Measurements from ENCODE around the gene MALL.
"Not testable (repeated sequence)": the region's sequence is repeated elsewhere in the genome, so short reads cannot be mapped to it uniquely, and the experiment has no call there.

The MALL gene

DNA sequence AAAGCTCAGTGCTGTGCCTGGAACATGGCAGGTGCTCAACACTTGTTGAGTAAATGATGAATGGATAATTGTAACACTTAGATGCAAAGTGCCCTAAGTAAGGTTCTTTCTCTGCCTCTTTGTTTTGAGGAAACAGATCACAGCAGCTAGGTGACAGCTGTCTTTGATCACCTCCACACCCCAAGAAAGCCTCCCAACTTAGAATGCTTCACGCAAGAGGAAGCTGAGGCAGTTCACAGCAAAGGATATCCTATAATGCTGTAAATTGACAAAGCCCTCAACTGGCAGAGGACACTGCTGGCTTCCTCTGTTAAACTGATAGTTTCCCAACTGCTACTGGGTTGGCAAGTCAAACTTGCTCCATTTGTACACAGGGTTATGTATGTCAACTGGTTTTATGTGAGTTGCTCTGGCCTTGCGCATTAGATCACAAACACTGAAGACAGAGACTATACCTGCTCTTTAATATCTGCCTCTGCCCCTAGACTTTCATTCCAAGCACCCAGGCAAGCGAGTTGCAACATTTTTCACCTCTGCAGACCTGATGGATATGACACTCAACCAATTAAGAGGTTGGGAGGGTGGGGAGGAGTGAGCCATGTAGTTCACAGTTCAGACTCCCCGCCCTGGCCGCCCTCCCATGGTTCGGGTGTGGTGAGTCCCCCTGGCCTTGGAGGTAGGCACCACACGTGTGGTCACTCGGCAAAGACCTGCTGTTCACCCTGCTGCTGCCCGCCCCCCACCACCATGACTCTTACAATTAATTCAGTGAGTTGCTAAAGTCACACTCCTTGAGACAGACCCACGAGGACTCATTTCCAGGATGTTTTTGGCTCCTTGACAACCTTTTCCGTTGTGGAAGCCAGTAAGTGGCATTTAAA lies 4.8 kb upstream of the MALL start:
- FAIRE-seq, result no peak

DNA sequence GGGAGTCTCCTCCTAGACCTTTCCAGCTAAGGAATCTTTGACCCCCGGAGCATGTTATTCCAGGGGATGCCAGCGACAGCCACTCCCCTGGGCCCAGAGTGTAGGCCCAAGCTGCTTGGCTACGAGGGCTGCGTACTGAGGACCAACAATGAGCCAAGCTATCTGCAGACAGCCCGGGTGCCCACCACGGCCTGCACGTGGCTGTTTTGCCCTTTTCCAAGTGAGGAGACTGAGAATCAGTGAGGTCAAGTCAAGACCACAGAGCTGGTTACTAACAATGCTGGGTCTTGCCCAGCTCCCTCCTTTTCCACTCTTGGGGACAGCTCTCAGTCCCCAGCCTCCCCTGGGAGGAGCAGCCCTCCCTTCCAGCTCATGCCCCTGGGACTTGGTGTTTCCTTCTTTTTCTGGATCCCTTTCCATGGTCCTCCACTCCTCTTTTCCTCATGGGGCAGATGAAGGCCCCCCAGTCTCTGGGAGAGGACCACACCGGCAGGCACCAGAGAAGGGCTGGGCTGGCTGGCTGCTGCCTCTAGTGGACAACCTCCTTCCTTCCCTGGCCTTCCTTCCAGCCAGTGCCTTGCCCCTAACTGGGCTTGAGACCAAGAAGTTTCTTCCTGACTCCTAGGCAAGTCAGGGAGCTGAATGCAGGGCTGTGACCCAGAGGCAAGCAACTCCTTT lies 550 bp upstream of the MALL start:
- no peak for FAIRE-seq

DNA sequence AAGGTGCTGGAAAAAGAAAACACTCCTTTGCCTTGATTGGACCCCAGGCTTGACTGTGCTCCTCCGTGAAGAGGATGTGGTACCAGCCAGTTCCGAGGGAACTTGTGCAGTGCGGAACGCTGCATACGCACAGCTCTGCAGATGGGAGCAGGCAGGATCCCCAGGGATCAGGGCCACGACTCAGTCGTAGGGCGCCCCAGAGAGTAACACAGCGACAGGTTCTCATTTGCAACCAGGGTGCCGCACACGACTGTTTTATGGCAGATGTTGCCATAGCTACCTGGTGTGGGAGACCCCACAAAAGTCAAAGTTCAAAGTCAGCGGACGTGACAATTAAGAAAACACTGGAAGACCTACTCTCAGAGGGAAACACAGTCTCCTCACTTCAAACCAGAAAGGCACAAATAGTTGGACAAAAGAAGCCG lies 779 bp downstream of the MALL start:
- no peak for FAIRE-seq

DNA sequence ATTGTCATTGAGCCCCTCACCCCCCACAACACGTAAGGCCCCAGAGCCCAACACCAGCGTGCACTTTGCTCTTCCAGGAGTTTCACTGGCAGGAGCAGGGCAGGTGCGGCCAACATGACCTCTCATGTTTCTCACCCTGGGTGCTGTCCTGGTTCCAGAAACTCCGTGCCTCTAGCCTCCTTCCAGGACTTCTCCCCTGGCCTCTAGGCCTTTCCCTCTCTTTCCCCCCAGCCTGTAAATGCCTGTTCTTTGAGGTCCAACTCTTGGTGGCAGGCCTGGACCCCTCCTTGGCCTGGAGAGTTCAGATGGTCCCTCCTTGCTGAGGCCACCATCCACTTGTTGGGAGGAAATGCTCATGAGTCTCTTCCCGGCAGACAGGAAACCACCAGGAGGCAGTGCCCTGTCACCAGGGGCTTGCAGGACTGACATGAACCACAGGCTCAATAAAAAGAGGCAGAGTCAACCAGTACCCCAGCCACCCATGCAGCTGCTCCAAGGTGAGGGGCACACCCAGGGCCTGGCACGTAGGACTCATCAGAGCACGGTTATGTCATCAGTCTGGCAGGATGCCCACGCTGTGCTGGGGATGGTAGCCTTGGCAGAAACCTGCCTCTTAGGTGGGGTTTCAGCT lies 1.5 kb downstream of the MALL start:
- no peak for FAIRE-seq

DNA sequence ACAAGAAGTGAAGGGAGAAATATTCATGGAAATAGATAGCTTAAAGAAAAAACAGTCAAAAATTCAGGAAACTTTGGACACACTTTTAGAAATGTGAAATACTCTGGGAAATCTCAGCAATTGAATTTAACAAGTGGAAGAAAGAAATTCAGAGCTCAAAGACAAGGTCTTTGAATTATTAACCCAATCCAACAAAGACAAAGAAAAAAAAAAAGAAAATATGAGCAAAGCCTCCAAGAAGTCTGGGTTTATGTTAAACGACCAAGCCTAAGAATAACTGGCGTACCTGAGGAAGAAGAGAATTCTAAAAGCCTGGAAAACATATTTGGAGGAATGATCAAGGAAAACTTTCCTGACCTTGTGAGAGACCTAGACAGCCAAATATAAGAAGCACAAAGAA lies 7.3 kb downstream of the MALL start:
- FAIRE-seq, result not testable (repeated sequence)

DNA sequence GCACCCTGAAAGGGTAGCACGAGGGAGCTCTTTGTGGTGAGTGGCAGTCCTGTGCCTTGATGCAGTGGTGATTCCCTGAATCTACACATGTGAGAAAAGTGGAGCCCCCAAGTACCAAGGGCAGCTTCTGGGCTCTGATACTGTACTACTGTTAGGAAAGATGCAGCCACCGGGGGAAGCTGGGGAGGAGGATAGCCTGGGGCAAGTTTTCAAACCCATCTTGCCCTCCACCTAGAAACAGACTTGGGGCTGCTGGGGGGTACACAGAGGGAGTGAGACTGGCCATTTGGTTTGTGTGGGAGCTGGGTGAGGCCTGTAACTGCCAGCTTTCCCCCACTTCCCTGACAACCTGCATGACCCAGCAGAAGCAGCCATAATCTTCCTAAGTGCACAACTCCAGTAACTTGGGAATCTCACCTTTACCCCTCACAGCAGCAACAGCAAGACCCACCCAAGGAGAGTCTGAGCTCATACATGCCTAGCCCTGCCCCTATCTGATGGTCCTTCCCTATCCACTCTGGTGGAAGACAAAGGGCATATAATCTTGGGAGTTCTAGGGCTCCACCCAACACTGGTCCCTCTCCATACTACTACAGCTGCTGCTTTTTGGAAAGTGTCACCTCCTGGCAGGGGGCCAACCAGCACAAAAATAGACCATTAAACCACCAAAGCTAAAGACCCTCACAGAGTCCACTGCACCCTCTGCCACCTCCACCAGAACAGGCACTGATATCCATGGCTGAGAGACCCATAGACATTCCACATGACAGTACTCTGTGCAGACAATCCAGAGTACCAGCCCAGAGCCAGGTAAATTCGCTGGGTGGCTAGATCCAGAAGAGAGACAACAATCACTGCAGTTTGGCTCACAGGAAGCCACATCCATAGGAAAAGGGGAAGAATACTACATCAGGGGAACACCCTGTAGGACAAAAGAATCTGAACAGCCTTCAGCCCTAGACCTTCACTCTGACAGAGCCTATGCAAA lies 8.2 kb downstream of the MALL start:
- no peak for FAIRE-seq

DNA sequence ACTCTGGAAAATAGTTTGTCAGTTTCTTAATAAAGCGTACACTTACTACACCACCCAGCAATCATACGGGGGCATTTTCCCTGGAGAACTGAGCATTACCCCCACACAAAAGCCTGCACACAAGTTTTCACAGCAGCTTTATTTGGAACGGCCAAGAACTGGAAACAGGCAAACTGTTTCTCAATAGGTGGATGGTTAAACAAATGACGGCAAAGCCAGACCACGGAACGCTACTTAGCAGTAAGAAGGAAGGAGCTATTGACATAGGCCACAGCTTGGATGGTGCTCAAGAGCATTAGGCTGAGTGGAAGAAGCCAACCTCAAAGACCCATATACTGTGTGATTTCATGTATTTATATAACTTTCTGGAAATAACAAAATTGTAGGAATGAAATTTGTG lies 9.0 kb downstream of the MALL start:
- no peak for FAIRE-seq

DNA sequence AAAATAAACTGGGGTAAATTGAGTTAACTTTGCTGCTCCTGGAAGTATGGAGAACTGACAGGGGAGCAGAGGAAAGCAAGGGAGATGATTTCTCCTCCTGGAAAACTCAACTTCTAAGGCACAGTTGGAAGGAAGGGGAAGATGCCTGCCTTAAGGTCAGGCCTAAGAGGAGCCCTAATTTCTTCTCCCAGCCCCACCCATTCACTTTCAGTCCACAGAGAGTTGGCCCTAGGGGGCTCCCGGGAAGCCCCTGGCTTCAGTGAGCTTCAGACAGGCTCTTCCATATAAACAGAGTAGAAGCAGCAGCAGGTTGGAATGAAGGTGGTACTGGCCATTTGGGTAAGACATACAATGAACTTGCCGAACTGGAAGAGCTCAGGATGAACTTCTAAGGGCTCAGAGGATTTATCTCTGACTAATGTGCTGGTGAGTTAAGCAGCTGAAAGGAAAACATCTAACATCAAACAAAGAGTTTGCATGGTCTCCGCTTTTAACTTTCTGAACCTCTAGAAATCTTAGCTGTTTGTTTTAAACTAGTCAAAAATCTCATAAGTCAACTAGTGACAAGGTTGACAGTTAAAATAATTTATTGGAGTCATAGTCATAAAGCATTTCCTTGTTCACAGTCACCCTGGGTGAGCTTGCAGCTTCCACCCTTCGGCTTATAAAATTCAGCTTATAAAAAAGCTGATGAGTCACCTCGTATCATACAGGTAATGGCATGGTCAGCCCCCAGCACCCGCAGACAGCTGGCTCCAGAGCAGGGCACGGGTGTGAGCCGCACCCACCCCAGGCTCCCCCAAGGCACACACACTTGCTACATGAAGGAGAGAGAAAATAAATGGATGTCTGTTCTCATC lies 9.8 kb downstream of the MALL start:
- FAIRE-seq, result peak; percentile 95

DNA sequence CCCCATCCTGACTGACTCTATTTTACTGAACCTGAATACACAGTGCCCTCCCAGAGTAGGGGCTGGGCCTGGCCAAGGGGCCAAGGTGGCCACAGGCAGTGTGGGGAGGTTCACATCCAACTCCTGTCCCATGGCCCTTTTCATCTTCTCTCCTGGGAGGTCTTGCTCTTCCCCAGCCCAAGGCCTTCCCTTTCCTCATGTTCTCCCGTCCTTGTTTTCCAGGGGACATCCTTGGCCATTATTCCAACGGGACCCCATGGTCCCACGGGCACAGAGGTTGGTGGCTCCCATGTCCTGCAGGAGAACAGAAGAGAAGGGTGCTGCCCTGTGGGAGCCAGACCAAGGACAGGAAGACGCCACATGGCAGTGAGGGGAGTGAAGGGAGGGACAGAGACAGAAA lies 10.4 kb downstream of the MALL start:
- FAIRE-seq, result no peak

DNA sequence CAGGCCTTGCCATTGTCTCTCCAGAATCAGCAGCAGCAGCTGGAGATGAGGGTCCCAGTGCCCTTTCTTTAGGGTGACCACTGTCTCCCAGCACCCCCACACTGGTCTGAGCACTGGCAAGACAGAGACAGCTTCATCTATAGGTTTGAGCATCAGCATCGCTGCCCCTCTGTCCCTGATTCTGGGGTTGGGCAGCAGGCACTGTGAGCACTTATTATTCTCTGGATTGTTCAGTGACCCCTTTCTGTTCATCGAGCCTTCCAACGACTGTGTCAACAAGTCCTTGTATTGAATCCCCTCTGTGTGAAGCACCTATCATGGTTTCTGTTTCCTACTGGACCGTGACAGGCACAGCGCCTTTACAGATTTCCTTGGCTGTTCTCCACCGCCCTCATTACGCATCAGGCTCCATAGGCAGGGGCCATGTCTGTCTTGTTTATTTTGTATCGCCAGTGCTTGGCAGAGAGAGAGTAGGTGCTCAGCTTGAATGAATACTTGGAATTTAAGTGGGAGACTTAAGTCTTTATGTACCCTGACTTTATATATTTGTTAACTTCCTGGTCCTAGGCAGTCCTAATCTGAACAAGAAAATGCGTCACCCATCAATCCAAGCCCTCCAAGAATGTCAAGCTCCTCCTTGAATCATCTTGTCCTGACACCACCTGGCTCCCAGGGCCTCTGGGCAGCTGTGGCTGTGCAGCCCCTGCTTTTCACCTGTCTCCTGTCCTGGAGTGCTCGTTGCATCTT lies 11.4 kb downstream of the MALL start:
- FAIRE-seq, result no peak

DNA sequence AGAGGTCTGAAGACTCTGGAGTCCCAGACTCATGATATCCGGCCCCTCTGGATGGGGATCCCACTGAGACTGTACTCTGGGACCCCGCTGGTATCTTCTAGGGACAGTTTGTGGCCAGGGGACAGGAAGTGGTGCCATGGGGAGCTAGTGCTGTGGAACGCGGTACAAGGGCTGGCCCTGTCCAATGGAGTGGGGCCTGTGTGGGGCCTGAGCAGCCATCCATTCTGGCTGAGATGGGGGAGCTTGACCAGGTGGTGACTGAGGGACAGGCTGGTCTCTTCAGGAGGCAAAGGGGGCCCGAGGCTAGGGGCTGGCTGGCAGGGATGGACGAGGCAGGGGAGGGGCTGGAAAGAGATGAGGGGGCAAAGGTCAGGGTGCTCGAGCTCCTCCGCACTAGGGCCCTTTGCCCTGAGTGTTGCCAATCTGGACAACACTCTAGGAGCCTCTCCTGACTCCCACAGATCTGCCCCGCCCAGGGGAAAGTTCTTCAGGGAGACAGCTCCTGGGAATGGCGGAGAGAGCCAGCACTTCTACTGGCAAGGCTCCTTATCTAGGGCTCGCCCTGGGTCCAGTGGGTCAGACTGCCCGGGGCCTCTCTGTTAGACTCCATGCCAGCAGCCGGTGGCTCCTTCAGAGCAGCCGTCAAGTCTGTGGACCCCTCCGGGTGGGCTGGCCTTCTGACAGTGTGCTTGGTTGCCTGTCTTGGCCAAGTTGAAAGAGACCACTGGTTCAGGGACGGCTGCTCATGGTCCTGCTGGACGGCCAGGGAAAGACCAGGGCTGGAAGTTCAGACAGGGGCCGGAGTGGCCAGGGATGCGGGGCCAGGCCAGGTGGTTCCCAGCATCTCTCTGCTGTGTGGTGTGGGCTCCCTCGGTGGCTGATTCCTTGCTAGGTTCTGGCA lies 12.3 kb downstream of the MALL start:
- FAIRE-seq, result no peak

DNA sequence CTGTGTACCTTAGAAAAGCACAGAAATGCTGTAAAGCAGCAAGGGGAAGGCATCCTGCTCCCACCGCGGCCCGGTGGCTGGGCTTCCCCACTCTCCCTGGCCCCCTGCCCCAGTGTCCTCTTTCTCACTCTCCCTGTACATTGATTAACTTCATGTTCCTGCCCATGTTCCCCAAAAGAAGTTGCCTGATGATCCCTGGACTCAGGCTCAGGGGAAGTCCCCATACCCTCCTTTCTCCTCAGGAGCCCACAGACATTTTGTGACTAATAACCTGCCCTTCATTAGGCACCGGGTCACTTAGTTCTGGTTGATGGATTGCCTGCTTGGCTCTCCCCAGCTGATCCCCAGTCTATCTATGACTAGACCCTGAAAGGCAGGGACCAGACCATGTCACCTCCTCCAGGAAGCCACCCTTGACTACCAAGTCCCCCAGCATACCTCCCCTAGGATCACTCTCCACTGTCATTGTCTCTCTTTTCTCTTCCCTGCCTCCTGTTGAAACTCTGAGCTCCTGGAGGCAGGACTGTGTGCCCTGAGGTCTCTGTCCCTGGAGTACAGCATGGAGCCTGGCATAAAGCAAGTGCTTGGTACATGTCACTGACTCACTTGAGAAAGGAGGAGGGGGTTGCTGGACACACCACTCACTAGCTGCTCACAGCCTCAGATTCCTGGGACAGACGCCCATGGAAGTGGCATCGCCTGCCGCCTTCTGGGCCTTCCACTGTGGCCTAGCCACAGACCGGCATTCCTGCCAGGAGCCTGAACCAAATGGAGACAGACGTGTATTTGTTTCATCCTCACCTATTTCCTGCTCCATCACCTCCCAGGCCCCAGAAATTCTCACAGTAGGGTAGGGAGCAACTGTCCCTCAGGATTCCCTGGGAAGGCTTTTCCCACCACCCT lies 13.5 kb downstream of the MALL start:
- FAIRE-seq, result no peak

DNA sequence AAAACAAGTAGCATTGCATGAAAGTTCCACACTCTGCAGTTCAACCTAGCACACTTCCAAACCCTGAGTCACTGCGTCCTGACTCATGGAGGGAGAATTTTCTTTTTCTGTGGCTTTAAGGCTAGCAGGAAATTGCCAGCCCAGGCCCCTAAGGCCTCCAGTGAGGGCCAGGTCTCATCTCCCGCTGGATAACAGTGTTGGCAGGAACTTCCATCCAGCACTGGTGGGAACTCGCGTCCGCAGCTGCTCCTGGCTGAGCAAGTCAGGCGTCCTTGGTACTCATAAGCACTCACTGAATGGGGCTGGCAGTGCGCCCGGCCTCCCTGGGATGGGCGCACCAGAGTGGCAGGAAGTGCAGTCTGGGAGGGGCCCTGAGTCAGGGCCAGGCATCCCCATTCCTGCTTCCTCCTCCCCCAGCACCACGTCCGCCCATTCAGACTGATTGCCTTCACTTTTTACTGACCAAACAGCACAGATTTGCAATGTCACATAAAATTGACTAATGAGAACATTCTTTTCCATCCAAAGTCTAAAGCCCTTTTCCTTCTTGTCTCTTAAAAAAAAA lies 14.3 kb downstream of the MALL start:
- FAIRE-seq, result peak; percentile 98

DNA sequence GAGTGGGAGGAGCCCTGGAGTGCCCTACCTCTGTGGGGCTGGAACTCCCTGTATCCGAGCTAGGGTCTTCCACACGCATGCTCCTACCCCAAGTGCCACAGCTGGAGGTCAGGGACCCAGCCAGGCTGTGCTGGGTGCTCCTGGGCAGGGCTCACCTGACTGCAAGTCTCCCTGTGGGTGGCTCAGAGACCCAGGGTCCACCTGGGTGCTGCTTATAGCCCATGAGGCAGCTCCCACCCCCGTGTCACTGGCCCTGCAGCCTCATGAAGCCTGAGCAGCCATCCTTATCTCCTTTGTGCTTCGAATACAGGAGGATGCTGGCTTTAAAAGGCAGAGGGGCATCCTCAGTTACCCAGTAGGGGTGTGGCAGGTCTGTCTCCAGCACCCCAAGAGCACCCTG lies 14.7 kb downstream of the MALL start:
- not testable (repeated sequence) for FAIRE-seq

DNA sequence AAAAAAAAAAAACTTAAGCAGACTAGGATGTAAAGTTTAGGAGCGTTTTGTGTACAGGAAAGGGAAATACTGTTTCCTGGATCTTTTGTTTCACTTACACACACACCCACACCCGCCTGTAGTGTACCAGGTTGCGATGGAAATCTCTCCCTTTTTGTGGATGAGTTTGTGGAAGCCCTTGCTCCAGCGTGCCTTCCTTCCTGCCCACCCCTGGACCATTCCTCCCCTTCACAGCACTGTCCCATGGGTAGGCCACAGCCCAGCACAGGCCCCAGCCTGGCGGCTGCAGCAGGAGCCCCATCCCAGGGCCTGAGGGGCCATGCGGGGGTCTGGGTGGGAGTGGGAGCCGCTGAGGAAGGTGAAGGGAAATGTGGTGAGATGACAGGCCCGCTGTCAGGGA lies 15.1 kb downstream of the MALL start:
- FAIRE-seq, result no peak

DNA sequence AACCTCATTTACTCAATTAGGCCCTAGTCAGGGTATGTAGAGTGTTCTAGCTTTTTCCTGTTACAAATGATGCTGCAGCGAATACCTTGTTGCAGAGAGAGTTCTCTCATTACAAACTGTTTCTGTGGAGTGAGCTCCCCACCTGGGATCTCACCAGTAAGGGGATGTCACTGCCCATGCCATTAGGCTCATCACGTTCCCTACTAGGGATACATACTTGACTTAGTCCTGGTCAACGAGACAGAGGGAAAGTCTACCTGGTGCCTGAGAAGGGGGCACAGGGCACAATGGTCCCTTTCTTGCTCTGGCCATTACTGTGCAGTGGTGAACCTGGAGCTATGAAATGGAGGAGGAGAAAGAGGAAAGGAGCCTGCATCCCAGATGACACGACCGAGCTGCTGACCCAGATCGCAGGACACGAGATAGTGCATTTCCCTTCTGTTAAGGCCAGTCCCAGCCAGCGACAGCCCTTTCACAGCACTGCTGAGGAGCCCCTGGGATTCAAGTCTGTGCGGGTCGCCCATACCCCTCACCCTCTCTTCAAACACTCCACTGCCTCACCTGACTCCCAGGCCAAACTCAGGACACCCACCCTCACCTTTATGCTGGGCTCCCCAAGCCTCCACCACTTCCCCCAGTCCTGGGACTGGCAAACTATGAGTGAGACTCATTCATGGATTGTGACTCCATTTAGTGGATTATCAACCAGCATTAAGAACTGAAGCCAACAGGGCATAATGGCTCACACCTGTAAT lies 16.0 kb downstream of the MALL start:
- no peak for FAIRE-seq

DNA sequence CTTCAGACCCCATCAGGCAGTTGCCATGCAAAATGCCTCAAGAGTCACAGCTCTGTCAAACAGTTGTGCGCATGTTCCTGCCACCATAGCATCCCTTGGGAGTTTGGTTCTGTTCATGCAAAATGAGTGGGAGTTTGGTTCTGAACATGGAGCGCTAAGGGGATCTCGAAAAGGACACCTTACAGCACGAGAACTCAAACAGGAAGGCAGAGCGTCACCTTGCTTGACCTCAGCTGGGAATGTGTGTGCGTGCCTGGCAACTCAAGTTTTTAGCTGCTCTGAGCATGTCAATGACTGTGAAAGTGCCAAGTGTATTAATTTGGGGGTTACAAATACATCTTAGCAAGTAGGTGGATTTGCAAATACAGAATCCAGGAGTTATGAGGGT lies 16.6 kb downstream of the MALL start:
- FAIRE-seq, result no peak

Data from G401.6 (cell line).